Left ventricle myocardium inferior (tissue), 1 donor: Measurements from ENCODE around the gene PAK4. TPM values are rescaled to one million over a fixed set of nuclear protein-coding genes. Genes with fewer than 3 reads are reported as not detected.

ENCODE experiments used
- DNase-seq: peaks from one replicate; pipeline ENCODE4 v3.0.0-alpha.2; 2020
- H3K27ac ChIP-seq: fragments of 200-600 bp; replicated peaks from 2 replicates; pipeline ENCODE4 v1.8.0; 2021
- H3K27me3 ChIP-seq: fragments of 200-600 bp; 2 replicates; pipeline ENCODE4 v1.8.0; 2021; ENCODE audit warnings: low read depth
- H3K36me3 ChIP-seq: fragments of 200-600 bp; 2 replicates; pipeline ENCODE4 v1.8.0; 2021
- H3K4me1 ChIP-seq: fragments of 200-600 bp; 2 replicates; pipeline ENCODE4 v1.8.0; 2021
- H3K4me3 ChIP-seq: fragments of 200-600 bp; 2 replicates; pipeline ENCODE4 v1.8.0; 2021; ENCODE audit warnings: mild to moderate bottlenecking, moderate library complexity
- H3K9me3 ChIP-seq: fragments of 200-600 bp; replicated peaks from 2 replicates; pipeline ENCODE4 v1.8.0; 2021
- intact Hi-C: fragments of 100-400 bp; cut with micrococcal nuclease; formaldehyde crosslinking; loops from one replicate; pipeline ENCODE4 v1.11.0; 2022
- total RNA-seq: library from RNA; stranded (reverse); fragmentation: NEBNext Ultra II Directional; extraction: Animal tissue kit (Norgen Biotek cat#: 25700); gene quantifications from one replicate; pipeline ENCODE4 v1.2.1, GENCODE V29; 2021
- TF ChIP-seq, protein P1 (sequence below): fragments of 200-600 bp; IDR thresholded peaks from 2 replicates; pipeline ENCODE4 v1.8.0; 2021; ENCODE audit warnings: antibody characterized with exemption, mild to moderate bottlenecking, borderline replicate concordance
- donor health status: DM: no; HTN: yes; CAD: no; lungs with severe emphysema.

Gene PAK4
- total RNA-seq, 1 donor from 2014 or later = 17.0 TPM

DNA sequence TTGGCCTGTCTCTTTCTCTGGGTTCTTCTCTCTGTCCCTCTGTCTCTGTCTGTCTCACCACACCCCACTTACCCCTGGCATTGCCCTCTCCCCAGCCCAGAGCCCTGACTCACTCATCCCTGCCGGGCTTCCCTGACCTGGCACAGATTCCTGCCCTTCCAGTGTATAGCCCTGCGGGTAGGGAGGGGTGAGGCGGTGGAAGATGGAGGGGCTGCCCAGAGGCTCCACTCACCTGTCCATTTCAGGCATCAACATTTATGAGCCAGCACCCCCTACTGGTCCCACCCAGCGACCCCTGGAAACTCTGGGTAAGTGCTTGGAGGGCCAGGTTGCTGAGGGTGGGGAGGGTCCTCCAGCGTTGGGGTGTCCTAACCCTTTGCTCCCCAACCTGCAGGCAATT lies 72.2 kb downstream of the PAK4 start:
- no peak for DNase-seq
- intact Hi-C loops = no loop called here
- Histone ChIP-seq H3K27ac (no peak overlapping the region), H3K4me3 (no peak overlapping the region), H3K36me3 (no peaks in the 10 kb centered on the region), H3K27me3 (peaks cover 97% of the 10 kb centered on the region), H3K4me1 (peaks cover 5% of the 10 kb centered on the region), H3K9me3 (no peaks in the 10 kb centered on the region)
- TF ChIP-seq, protein P1, sequence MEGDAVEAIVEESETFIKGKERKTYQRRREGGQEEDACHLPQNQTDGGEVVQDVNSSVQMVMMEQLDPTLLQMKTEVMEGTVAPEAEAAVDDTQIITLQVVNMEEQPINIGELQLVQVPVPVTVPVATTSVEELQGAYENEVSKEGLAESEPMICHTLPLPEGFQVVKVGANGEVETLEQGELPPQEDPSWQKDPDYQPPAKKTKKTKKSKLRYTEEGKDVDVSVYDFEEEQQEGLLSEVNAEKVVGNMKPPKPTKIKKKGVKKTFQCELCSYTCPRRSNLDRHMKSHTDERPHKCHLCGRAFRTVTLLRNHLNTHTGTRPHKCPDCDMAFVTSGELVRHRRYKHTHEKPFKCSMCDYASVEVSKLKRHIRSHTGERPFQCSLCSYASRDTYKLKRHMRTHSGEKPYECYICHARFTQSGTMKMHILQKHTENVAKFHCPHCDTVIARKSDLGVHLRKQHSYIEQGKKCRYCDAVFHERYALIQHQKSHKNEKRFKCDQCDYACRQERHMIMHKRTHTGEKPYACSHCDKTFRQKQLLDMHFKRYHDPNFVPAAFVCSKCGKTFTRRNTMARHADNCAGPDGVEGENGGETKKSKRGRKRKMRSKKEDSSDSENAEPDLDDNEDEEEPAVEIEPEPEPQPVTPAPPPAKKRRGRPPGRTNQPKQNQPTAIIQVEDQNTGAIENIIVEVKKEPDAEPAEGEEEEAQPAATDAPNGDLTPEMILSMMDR = no peak

DNA sequence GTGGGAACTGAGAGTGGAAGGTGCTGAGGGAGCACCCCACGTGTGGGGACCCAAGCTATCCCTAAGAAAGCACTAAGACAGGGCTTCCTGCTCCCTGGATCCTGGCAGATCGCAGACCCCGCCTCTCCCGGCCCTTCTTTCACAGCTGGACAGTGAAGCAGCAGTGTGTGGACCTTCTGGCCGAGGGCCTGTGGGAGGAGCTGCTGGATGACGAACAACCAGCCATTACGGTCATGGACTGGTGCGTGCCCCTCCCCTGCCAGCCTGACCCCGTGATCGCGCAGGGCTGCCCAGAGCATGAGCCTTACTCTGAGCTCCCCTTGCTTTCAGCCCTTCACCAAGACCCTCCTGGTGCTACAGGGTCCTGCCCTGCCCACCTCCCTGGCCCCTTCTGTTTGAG lies 73.4 kb downstream of the PAK4 start:
- Histone ChIP-seq H3K27me3 (peaks cover 100% of the 10 kb centered on the region), H3K4me3 (no peak overlapping the region), H3K27ac (no peak overlapping the region), H3K9me3 (no peaks in the 10 kb centered on the region), H3K4me1 (peaks cover 5% of the 10 kb centered on the region), H3K36me3 (no peaks in the 10 kb centered on the region)
- intact Hi-C loops = no loop called here
- TF ChIP-seq, protein P1 = no peak
- no peak for DNase-seq

GRCh38 chr19:39200066-39200802 lies 74.6 kb downstream of the PAK4 start:
- H3K27me3 ChIP-seq = peaks cover 100% of the 10 kb centered on the region
- no peak overlapping the region for H3K27ac ChIP-seq
- TF ChIP-seq, protein P1 = no peak
- H3K4me3 ChIP-seq = no peak overlapping the region
- intact Hi-C loops = no loop called here
- no peak for DNase-seq
- no peaks in the 10 kb centered on the region for H3K36me3 ChIP-seq
- H3K9me3 ChIP-seq = no peaks in the 10 kb centered on the region
- peaks cover 5% of the 10 kb centered on the region for H3K4me1 ChIP-seq

GRCh38 chr19:39200803-39201115 lies 75.2 kb downstream of the PAK4 start:
- Histone ChIP-seq H3K4me1 (peaks cover 5% of the 10 kb centered on the region), H3K27ac (no peak overlapping the region), H3K36me3 (no peaks in the 10 kb centered on the region), H3K27me3 (peaks cover 100% of the 10 kb centered on the region), H3K9me3 (no peaks in the 10 kb centered on the region), H3K4me3 (no peak overlapping the region)
- intact Hi-C loops = no loop called here
- TF ChIP-seq, protein P1 = no peak
- no peak for DNase-seq

DNA sequence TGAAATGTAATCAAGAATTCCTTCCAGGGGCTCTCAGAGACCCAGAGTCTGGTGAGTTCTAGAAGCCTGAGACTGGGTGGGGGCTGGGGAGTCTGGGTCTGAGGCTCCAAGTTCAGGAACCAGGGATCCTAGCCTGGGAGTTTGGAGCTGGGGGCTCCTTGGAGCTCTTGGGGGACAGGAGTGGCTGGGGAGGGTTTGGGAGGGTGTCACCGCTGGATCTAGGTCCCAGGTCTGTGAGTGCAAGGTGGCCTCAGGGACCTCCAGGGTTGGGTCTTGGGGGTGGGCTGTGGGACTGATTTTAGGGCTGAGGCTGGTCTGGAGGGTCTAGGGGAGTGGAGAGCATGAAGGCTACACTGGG lies 77.4 kb downstream of the PAK4 start:
- intact Hi-C loops = no loop called here
- no peak overlapping the region for H3K4me3 ChIP-seq
- peaks cover 100% of the 10 kb centered on the region for H3K27me3 ChIP-seq
- H3K4me1 ChIP-seq = no peaks in the 10 kb centered on the region
- TF ChIP-seq, protein P1 = no peak
- H3K36me3 ChIP-seq = no peaks in the 10 kb centered on the region
- no peaks in the 10 kb centered on the region for H3K9me3 ChIP-seq
- H3K27ac ChIP-seq = no peak overlapping the region
- no peak for DNase-seq
